Vagina (tissue), 2 donors: ENCODE results near the gene CST2.
"Not testable (repeated sequence)": the region's sequence is repeated elsewhere in the genome, so short reads cannot be mapped to it uniquely, and the experiment has no call there.

Experiments used
- CTCF ChIP-seq, 3 experiments: fragments of 450-650 bp in 2 of 3; fragments of 200-600 bp in 1 of 3; sonication (generic) in 1 of 3; IDR thresholded peaks; one replicate each; pipeline ENCODE4 v1.5.1; 2017 to 2019; ENCODE audit warnings: antibody characterized with exemption in 3 of 3, mild to moderate bottlenecking in 2 of 3, moderate library complexity in 2 of 3
- POLR2A ChIP-seq, 2 donors: fragments of 450-650 bp; IDR thresholded peaks; one replicate each; pipeline ENCODE4 v1.6.1; 2017; ENCODE audit warnings: antibody characterized with exemption in 2 of 2, mild to moderate bottlenecking in 2 of 2, moderate library complexity in 2 of 2

- TF ChIP-seq CTCF, POLR2A (IDR thresholded peaks at IDR 0.05): not testable (repeated sequence)
Observed at GRCh38 chr20:23811559-23811958, 15.0 kb downstream of the CST2 start.
